SK-N-SH treated with all-trans-retinoic acid at 6 μM for 48 hours (cell line): ENCODE data around the gene NTNG1.

Experiments
- ARNTL ChIP-seq: fragments of 450-650 bp; formaldehyde crosslinking; IDR thresholded peaks from 2 replicates; pipeline ENCODE4 v1.5.0; 2020; ENCODE audit warnings: low read depth, mild to moderate bottlenecking, moderate library complexity, borderline replicate concordance
- CREB5 ChIP-seq: fragments of 250-450 bp; sonication (Bioruptor Pico); IDR thresholded peaks from 2 replicates; pipeline ENCODE4 v1.5.1; 2020; ENCODE audit warnings: low read depth, mild to moderate bottlenecking, moderate library complexity
- CSDC2 ChIP-seq: fragments of 250-450 bp; sonication (Bioruptor Pico); IDR thresholded peaks from 2 replicates; pipeline ENCODE4 v1.5.0; 2020; ENCODE audit warnings: mild to moderate bottlenecking, moderate library complexity
- GLIS3 ChIP-seq: fragments of 250-450 bp; sonication (Bioruptor Pico); IDR thresholded peaks from 2 replicates; pipeline ENCODE4 v1.5.0; 2020; ENCODE audit warnings: mild to moderate bottlenecking, moderate library complexity
- PATZ1 ChIP-seq: fragments of 250-450 bp; sonication (Bioruptor Pico); IDR thresholded peaks from 2 replicates; pipeline ENCODE4 v1.8.0; 2020; ENCODE audit warnings: mild to moderate bottlenecking, moderate library complexity, borderline replicate concordance
- PPARA ChIP-seq: fragments of 250-450 bp; sonication (Bioruptor Pico); IDR thresholded peaks from 2 replicates; pipeline ENCODE4 v1.5.0; 2020; ENCODE audit warnings: mild to moderate bottlenecking, borderline replicate concordance
- TCF4 ChIP-seq: fragments of 250-450 bp; sonication (Bioruptor Pico); IDR thresholded peaks from 2 replicates; pipeline ENCODE4 v1.8.0; 2021; ENCODE audit warnings: mild to moderate bottlenecking, moderate library complexity, borderline replicate concordance
- ZFP3 ChIP-seq: fragments of 250-450 bp; sonication (Bioruptor Pico); IDR thresholded peaks from 2 replicates; pipeline ENCODE4 v1.5.0; 2020; ENCODE audit warnings: mild to moderate bottlenecking, moderate library complexity
- ZFP30 ChIP-seq: fragments of 450-650 bp; formaldehyde crosslinking; IDR thresholded peaks from 2 replicates; pipeline ENCODE4 v1.5.0; 2022; ENCODE audit warnings: mild to moderate bottlenecking, moderate library complexity
- ZNF565 ChIP-seq: fragments of 450-650 bp; formaldehyde crosslinking; conservative IDR thresholded peaks from 2 replicates; pipeline ENCODE4 v1.5.0; 2020; ENCODE audit warnings: low read depth, mild to moderate bottlenecking, moderate library complexity
- ZNF70 ChIP-seq: fragments of 450-650 bp; formaldehyde crosslinking; IDR thresholded peaks from 2 replicates; pipeline ENCODE4 v1.5.0; 2020; ENCODE audit warnings: mild to moderate bottlenecking, moderate library complexity
- ZNF8 ChIP-seq: fragments of 450-650 bp; formaldehyde crosslinking; IDR thresholded peaks from 2 replicates; pipeline ENCODE4 v1.5.0; 2020; ENCODE audit warnings: mild to moderate bottlenecking, moderate library complexity

GRCh38 chr1:107512836-107513235 lies 372.0 kb downstream of the NTNG1 start:
- TF ChIP-seq TCF4 (CRISPR knock-in tag) (no peak), PATZ1 (no peak), PPARA (CRISPR knock-in tag) (no peak), CREB5 (CRISPR knock-in tag) (no peak), ZFP30 (no peak), ARNTL (CRISPR knock-in tag) (no peak), GLIS3 (CRISPR knock-in tag) (no peak), ZNF565 (CRISPR knock-in tag) (no peak), ZFP3 (CRISPR knock-in tag) (no peak), ZNF70 (CRISPR knock-in tag) (no peak), ZNF8 (no peak), CSDC2 (no peak)
